NCI-H2196 treated with DMSO at 0.1 percent for 48 hours (cell line): ENCODE data around the gene ZNF333.

Experiments
- DNase-seq: peaks from one replicate; lab custom pipeline; 2025; ENCODE audit not compliant: unreplicated experiment; lab: John Stamatoyannopoulos, UW

The ZNF333 gene

DNA sequence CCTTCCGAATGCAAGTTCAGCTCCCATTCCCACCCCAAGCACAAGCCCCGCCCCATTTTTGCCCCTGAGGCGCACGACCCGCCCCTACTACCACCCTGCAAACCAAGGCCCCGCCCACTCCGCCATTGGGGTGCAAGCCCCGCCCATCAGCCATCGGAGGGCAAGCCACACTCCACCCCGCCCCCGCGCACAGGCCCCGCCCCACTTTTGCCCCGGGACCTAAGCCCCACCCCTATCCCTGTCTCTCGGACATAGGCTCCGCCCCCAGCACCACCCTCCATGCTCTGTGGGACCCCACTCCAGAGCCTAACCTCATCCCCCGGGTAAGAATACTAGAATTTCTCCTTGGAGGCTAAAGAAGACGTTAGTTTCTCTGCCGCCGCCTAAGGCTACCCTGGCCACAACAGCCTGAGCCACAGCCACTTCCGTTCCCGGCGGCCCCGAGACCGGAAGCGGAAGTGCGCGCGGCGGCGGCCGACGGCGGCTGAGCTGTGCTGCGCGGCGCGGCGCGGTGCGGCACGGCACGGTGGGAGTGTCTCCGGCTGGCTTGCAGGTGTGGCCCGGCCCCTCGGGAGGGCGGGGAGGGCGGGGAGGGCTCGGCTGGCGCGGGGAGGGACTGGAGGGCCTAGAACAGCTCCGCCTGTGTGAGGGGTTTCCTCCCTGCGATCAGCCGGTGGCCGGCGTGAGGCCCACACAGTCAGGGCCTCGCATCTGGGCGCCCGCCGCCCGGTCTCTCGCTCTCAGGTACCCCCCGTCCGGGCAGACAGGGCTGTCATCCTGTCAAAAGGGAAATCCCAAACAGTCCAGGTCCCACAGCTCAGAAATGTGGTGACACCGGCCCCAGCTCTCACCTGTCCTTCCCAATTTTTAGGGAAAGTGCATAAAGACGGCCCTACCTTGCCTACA, at the start of gene ZNF333:
ZNF333 (plus strand) TSS at position 451 of the 906 bp plus-strand sequence. CDS start 3,444 bp downstream, outside the sequence.
- DNase-seq = peak; percentile 89

DNA sequence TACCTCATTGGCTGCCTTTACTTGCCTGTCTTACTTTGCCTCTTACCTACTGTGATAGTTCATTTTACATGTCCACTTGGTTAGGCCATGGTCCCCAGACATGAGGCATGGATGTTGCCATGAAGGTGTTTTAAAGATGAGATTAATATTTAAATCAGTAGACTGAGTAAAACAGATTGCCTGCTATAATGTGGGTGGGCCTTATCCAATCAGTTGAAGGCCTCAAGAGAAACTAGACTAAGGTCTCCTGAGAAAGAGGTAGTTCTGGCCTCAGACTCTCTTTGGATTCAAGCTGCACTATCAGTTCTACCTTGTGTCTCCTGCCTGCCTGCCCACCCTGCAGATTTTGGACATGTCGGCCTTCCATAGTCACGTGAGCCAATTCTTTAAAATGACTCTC, 41.3 kb upstream of the ZNF333 start:
- DNase-seq = no peak

DNA sequence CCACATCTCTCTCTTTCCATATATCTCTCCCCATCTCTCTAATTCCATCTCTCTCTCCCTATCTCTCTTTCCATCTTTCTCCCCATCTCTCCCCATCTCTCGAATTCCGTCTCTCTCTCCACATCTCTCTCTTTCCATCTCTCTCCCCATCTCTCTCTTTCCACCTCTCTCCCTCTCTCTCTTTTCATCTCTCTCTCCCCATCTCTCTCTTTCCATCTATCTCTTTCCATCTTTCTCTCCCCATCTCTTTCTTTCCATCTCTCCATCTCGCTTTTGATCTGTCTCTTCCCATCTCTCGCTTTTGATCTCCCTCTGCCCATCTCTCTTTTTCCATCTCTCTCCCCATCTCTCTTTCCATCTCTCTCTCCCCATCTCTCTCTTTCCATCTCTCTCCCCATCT, 40.8 kb upstream of the ZNF333 start:
- DNase-seq = no peak

DNA sequence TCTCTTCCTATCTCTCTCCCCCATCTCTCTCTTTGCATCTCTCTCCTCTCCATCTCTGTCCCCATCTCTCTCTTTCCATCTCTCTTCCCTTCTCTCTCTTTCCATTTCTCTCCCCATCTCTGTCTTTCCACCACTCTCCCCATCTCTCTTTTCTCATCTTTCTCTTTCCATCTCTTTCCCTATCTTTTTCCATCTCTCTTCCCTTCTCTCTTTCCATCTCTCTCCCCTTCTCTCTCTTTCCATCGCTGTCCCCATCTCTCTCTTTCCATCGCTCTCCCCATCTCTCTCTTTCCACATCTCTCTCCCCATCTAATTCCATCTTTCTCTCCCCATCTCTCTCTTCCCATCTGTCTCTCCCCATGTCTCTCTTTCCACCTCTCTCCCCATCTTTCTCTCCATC, 39.7 kb upstream of the ZNF333 start:
- no peak for DNase-seq

DNA sequence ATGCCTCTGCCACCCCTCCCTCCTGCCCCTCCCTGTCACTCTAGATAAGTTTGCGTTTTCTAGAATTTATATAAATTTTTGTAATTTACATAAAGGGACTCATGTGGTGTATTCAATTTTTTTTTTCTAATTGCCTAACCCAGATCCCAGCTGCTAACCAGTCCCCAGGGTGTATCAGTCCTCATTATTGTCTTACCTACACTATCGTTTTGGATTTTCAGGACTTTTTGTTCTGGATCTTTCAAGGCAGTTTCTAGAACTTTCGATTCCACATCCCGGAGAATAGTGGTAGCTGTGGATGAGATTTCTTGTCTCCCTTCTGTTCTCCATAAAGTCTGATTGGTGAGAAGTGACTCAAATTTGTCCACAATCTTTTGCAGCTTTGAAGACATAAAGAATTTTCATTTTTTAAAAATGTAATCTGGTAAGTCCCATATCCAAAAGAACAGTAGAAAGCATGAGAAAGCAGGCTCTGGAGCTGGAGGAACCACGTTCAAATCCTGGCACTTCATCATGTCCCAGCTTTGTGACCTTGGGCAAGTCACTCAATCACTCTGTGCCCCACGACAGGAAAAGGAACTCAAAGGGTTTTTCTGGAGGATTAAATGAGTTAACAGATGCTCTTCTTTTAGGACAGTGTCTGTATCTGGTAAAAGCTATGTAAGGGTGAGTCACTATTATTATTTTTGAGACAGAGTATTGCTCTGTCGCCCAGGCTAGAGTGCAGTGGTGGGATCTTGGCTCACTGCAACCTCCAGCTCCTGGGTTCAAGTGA, 34.9 kb upstream of the ZNF333 start:
- no peak for DNase-seq

DNA sequence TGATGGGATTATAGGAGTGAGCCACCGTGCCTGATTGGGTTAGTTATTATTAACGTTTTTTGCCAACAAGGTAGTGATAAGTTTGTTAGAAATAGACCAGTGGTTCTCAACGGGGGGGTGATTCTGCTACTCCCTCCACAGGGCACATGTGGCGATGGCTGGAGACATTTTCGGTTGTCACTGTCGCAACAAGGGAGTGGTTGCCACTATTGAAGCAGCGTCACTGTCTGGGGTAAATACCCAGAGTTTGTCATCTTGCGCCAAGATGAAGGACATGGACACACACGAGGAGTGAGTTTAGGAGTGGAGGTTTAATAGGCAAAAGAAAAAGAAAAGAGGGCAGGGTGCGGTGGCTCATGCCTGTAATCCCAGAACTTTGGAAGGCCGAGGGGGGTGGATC, 34.1 kb upstream of the ZNF333 start:
- no peak for DNase-seq

DNA sequence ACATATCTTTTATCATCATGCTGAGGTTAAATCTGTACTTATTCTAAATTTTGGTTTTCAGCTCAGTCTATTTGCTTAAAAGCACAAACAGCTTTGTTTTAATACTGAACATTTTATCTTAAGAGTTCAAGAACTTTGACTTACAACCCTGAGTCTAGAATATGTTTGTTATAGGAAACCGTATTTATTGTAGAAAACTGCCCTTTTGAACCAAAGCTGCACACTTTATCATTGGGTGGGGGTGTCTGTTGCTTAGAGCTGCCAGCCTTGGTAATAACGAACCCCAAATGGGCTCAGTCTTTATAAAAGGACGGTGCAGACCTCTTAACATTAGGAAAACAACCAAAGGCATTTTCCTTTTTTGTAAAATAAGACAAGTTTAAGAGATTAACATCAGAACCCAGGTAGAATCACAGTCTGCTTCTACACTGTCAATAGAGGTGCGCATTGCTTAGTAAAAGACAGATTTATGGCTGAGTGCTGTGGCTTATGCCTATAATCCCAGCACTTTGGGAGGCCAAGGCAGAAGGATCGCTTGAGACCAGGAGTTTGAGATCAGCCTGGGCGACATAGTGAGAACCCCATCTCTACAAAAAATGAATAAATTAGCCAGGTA, 29.9 kb upstream of the ZNF333 start:
- DNase-seq = no peak

DNA sequence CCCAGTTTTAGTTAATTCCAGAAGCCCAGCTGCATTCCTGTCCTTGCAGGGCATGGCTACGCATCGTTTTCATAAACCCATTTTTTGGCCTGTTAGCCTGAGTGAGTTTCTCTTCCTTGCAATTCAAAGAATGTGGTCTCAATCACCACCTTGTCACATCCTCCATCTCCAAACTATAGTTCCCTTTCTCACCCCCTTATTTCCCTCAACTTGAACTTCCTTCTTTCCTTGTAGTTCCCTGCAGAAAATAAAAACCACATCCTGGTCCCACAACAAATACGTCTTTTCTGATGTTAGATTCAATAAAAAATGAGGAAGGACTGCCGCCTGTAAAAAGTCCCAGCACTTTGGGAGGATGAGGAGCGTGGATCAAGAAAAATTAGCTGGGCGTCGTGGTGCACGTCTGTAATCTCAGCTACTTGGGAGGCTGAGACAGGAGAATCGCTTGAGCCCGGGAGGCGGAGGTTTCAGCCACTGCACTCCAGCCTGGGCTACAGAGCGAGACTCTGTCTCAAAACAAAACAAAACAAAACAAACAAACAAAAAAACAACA, 28.4 kb upstream of the ZNF333 start:
- DNase-seq = no peak

DNA sequence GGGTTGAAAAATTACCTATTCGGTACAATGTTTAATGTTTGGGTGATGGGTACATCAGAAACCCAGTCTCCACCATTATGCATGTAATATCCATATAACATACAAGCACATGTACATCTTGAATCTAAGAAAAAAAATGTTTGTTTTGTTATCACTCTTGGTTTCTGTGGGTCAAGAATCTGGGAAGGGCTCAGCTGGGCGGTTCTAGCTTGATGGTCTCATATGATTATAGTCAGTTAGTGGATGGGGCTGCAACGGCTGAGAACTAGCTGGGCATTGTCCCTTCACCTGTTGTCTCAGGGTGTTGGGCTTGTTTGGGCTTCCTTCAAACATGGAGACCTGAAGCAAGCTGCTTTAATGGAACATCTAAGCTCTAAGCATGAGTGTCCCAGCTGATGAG, 19.9 kb upstream of the ZNF333 start:
- DNase-seq = no peak

DNA sequence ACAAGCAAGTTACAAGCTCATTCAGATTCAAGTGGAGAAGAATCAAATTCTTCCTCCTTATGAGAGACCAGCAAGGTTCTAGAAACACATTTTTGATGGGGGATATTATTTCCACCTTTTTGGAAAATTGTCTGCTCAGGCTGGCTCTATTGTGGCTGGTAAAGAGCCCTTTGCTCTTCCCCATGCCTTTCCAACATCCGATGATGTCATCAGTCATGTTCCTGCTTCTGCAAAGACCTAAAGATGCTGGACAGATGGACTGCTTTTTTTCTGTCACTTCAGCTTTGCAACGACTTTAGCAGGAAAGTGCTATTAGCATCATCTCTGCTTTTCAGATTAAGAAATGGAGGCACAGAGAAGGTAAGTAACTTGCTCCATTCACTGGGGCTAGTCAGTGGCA, 19.4 kb upstream of the ZNF333 start:
- DNase-seq = no peak

DNA sequence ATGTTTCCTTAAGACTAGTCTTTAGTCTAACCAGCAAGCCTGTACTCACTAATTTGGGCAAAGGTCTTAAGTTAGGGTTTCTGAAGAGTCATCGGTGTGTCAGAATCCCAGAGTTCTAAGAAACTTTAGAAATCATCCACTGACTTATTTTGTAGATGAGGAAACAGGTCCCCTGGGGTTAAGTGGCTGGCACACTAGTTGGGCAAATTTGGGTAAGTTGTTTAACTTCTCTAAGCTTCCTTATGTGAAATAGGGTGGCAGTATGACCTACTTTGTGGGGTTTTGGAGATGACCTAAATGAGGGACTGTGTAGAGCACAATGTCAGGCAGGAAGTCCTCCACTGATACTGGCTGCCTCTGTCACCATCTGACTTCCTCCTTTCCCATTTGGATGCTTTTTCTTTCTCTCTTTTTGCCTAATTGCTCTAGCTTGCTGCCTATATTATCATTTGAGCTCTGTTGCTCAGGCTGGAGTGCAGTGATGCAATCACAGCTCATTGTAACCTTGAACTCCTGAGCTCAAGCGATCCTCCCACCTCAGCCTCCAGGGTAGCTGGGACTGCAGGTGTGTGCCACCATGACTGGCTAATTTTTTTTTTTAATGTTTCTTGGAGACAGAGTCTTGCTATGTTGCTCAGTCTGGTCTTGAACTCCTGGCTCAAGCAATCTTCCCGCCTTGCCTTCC, 17.5 kb upstream of the ZNF333 start:
- no peak for DNase-seq

DNA sequence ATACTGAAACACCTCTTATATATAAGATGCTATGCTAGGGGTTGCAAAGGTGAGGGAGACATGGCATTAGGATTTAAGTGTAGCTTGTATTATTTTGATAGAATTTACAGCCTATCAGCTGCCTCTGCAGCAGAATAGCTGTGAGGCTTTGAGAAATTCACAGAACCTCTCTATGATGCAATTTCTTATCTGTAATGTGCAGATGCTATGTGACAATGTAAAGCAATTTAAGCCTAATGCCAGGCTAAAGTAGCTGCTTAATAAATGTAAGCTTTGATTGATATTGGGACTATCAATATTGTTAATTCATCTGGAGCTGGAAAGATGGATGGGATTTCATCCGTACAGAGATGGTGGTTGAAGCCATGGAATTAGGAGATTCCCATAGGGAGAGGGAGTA, 16.8 kb upstream of the ZNF333 start:
- no peak for DNase-seq

DNA sequence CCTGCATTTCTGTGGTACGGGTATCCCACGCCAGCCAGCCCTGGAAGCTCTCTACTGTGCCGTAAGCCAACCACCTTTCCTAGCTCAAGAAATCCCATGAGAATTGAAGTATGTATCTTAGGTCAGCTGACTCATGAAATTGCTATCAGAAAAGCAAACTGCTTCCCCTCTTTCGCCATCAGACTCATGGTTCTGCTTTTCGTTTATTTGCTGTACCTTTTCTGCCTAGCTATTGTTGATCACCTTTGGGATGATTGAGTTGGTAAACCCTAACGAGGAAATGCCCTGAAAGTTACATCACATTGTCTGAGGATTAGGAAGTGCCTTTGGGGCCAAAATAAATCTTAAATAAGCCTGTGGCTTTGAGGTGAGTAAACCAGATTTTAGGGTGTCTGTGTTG, 15.1 kb upstream of the ZNF333 start, which contains the start of gene ADGRE3:
ADGRE3 (minus strand) TSS at position 81 of the 400 bp plus-strand sequence; CDS start at position 7, 74 bp downstream.
- no peak for DNase-seq

DNA sequence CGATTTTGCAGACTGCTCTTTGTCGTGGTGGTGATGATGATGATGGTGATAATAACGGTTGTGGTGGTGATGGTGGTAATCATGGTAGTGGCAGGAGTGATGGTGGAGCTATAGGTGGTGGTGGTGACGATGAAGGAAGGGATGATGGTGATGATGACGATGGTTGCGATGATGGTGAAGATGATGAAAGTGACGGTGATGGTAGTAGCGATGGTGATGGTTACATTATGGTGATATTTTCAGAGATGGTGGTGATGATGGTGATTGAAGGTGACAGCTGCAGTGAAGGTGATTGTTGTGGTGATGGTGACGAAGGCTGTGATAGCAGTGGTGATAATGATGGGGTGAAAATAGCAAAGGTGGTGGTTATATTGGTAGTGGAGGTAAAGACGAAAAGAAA, 13.1 kb upstream of the ZNF333 start:
- DNase-seq = no peak

DNA sequence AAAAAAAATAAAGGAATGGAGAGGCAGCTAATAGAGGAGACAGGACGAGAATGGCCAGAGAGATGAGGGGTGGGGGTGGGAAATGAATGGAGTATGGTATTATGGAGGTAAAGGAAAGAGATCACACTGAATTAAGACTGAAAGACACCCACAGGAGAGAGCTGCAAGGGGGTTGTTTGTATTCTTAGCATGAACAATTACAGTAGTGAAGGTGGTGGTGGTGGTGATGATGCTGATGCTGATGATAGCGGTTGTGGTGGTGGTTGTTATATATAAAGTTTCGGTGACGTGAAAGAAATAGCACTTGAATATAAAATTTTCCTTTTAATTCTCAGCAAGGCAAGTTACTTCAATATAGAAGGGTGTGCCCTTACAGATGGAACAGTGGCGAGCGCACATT, 12.4 kb upstream of the ZNF333 start:
- DNase-seq = no peak

DNA sequence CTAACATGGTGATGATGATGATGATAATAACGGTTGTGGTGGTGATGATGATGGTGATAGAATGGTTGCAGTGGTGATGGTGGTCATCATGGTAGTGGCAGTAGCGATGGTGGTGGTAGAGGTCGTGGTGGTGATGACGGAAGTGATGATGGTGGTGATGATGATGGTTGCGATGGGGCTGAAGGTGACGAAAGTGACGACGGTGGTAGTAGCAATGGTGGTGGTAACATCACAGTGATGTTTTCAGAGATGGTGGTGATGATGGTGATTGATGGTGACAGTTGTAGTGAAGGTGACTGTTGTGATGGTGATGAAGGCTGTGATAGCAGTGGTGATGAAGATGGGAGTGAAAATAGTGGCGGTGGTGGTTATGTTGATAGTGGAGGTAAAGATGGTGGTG, 11.6 kb upstream of the ZNF333 start:
- DNase-seq = no peak

DNA sequence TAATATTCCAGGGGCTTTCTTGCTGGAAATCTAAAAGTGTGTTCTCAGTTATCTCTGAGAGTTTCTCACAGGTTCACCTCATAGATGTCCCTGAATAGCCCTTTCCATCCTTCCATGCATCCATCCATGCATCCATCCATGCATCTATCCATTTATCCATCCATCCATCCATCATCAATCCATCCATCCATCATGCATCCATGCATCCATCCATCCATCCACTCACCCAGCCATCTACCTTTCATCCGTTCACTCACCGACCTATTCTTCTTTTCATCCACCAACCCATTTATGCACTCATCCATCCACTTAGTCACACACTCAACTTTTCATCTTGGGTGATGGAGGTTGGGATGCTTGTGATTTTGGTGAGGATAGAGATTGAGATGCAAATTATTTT, 7.8 kb upstream of the ZNF333 start:
- no peak for DNase-seq

DNA sequence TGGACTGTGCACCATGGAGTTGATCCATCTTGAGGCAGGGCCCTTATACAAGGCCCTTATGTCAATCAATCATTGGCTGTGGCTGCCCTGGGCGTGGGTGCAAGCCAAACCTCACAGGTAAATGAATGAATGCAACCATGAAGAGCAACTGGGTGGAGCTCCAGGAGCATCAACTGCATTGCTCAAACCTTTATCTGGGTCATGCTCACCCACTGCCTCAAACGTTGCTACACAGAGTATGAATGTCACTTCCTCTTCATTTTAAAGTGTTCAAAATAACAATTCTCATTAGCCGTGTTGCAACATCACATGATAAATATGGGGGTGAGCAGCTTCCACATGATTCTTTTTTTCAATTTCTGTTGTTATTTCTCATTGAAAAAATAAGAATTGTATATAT, 6.4 kb upstream of the ZNF333 start:
- no peak for DNase-seq

DNA sequence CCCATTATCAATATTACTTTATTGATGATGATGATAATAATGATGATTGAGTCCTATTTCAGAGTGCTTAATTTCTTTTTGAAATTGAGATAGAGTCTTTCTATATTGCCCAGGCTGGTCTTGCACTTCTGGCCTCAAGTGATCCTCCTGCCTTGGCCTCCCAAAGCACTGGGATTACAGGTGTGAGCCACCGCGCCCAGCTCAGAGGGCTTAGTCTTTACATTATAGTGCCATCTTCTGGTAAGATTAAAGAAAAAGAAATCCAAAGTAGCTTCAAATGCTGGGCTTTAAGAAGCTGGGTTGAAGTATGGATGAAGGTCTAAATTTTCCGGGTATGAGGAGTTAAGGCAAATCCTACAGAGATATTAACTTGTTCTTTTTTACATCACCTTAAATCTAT, 3.4 kb upstream of the ZNF333 start:
- DNase-seq = no peak

DNA sequence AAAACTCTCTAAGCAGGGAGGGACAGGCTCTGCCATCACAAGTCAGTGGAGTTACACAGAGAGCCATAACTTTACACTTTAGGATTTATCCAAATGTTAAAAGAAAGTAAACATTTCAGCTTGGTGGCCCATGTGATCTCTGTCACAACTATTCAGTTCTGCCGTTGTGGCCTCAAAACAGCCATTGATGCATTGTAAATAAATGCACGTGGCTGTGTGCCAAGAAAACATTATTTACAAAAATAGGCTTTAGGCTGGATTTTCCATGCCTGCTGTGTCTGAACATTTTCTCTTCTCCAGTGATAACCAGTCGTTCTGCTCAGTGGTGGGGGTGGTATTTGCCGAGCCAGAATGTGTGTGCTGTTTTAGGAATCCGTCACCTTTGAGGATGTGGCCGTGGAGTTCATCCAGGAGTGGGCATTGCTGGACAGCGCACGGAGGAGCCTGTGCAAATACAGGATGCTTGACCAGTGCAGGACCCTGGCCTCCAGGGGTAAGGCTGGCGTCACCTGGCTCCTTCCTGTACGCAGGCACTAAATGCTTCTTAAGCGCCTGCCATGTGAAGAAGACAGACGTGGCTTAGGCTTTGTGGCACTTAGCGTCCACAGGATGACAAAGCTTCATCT, 4.9 kb downstream of the ZNF333 start:
- DNase-seq = no peak
